ENCODE results near the gene STAT5B.
"Not testable (repeated sequence)": the region's sequence is repeated elsewhere in the genome, so short reads cannot be mapped to it uniquely, and the experiment has no call there.

GRCh38 chr17:42305031-42305330 lies 28.8 kb upstream of the STAT5B start:
- not testable (repeated sequence) for TF ChIP-seq TCF4 (CRISPR knock-in tag; IDR thresholded peaks at IDR 0.05; ENCODE audit: borderline replicate concordance); PPARA (CRISPR knock-in tag; IDR thresholded peaks at IDR 0.05; ENCODE audit: borderline replicate concordance); ESRRG (CRISPR knock-in tag; IDR thresholded peaks at IDR 0.05); OSR1 (CRISPR knock-in tag; IDR thresholded peaks at IDR 0.05); PATZ1 (CRISPR knock-in tag; IDR thresholded peaks at IDR 0.05; ENCODE audit: borderline replicate concordance); ZNF8 (CRISPR knock-in tag; IDR thresholded peaks at IDR 0.05); ZFP30 (CRISPR knock-in tag; IDR thresholded peaks at IDR 0.05); ISL1 (CRISPR knock-in tag; IDR thresholded peaks at IDR 0.05); SNAI2 (CRISPR knock-in tag; IDR thresholded peaks at IDR 0.05); CSDC2 (CRISPR knock-in tag; IDR thresholded peaks at IDR 0.05); CSRNP3 (CRISPR knock-in tag; IDR thresholded peaks at IDR 0.05); ARNTL (CRISPR knock-in tag; IDR thresholded peaks at IDR 0.05; ENCODE audit: borderline replicate concordance, low read depth); CREB5 (CRISPR knock-in tag; IDR thresholded peaks at IDR 0.05; ENCODE audit: low read depth); ZNF565 (CRISPR knock-in tag; conservative IDR thresholded peaks at IDR 0.05; ENCODE audit: low read depth)

All from SK-N-SH treated with all-trans-retinoic acid at 6 μM for 48 hours (cell line).